Stimulated activated CD8-positive, alpha-beta memory T cell treated with anti-CD3 and anti-CD28 coated beads, Interleukin-12 subunit alpha, Interleukin-12 subunit beta, amount 100 ng/mL, for 1 hour (primary cell): ENCODE measurements around the gene DLG1.
"Not testable (repeated sequence)": the region's sequence is repeated elsewhere in the genome, so short reads cannot be mapped to it uniquely, and the experiment has no call there.

Source experiments
- DNase-seq: peaks from one replicate; pipeline ENCODE4 v3.0.0-alpha.2; 2020; ENCODE audit warnings: low read depth

The DLG1 gene

GRCh38 chr3:197088370-197088769 is 210.0 kb downstream of the DLG1 start:
- DNase-seq, result no peak

- no peak for DNase-seq
Measured at GRCh38 chr3:197085137-197085536, 213.3 kb downstream of the DLG1 start.

GRCh38 chr3:197083486-197083885 is 214.9 kb downstream of the DLG1 start:
- DNase-seq, result no peak

GRCh38 chr3:197082871-197083270 is 215.5 kb downstream of the DLG1 start:
- DNase-seq, result no peak

DNA sequence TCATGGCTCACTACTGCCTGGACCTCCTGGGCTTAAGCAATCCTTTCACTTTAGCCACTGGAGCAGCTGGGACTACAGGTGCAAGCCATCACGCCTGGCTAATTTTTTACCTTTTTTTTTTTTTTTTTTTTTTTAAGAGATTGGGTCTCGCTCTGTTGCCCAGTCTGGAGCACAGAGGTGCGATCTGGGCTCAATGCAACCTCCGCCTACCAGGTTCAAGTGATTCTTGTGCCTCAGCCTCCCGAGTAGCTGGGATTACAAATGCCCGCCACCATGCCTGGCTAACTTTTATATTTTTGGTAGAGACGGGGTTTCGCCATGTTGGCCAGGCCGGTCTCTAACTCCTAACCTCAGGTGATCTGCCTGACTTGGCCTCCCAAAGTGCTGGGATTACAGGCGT is 218.1 kb downstream of the DLG1 start:
- DNase-seq, result no peak

DNA sequence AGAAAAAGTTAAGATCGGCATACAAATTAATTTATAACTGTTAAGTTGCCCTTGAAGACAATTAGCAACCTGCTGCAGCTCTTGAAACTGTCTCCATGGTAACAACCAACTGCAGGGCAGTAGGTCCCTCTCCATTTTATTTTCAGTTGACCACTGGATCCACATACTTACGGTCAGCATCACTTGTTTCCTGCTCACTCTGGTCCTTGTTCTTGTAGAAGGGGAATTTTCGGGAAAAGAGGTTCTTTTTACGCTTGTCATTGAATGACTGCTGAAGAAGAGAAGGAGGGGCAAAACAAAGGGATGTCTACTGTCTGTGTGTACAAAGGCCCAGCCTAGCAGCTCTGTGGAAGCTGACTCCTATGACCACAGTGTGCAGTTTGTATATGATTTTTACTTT is 222.0 kb downstream of the DLG1 start:
- DNase-seq, result no peak

GRCh38 chr3:197068077-197068476 is 230.3 kb downstream of the DLG1 start:
- DNase-seq, result no peak

DNA sequence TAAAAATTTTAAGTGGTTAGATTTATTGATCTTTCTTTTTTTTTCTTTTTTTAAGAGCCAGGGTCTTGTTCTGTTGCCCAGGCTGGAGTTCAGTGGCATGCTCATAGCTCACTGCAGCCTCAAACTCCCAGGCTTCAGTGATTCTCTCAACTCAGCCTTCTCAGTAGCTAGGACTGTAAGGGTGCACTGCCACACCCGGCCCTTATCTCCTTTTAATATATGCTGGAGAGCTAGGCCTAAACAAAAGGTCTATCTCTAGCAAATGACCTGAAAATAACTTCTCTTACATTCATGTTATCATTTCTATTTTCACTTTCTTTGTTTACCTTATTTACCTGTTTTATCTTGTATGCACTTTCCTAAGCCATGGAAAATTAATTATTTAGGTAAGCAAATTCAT is 233.6 kb downstream of the DLG1 start:
- DNase-seq, result no peak

DNA sequence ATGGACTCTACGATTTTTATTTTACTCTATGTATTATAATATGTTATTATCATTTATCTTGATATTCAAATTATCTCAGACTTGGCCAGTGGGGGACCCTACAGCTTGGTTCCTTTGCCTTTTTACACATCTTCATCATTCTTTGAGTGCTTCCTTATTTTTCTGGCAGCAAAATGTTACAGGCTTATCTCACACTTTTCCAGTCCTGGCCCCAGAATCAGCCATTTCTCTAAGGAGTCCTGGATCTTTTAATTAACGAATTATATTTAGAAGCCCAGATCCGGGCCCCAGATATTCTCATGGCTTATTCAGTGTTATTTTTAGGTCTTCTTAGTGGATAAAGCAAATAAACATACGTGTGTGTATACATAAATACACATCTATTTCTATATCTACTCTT is 236.0 kb downstream of the DLG1 start:
- no peak for DNase-seq

DNA sequence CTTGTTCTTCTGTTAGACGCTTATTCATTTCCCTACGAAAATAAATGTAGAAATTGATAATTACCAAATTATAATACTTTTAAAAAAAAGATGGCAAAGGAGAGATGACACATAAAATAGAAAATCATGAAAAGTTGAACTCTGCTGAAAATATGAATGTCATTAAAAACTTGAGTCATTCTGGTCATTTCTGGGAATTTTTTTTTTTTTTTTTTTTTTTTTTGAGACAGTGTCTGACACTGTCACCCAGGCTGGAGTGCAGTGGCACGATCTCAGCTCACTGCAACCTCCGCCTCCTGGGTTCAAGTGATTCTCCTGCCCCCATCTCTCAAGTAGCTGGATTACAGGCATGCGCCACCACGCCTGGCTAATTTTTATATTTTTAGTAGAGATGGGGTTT is 246.8 kb downstream of the DLG1 start:
- not testable (repeated sequence) for DNase-seq

DNA sequence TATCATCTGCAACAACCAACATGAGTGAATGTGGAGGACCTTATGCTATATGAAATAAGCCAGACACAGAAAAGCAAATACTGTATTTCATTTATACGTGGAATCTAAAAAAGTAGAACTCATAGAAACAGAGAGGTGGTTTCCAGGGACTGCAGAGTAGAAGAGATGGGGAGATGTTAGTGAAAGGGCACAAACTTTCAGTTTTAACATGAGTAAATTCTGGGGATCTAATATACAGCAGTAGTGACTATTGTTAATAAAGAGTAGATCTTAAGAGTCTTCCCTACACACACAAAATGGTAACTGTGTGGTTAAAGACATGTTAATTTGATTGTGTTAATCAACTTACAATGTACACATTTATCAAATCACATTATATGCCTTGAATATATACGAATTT is 247.9 kb downstream of the DLG1 start:
- DNase-seq, result no peak

- no peak for DNase-seq
Measured at GRCh38 chr3:197042539-197042938, 255.9 kb downstream of the DLG1 start.

- no peak for DNase-seq
Measured at GRCh38 chr3:197041875-197042488, 256.4 kb downstream of the DLG1 start.

DNA sequence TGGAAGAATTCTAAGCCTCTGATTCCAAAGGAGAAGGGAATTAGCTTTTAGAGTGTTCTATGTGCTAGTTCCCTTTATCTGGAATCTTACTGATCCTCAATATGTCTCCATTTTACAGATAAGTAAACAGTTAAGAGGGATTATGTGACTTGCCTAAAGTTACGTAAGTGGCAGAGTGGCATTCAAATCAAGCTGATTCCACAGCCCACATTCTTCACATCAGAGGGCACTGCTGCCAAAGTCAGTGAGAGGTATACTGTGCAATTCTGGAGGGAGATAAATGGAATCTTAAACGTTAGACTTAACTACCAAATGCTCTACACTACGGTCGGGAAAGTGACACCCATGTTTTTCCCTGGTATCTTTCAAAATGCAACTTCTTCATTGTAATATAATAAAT is 257.8 kb downstream of the DLG1 start:
- DNase-seq, result no peak

- DNase-seq, result no peak
Measured at GRCh38 chr3:197038679-197039462, 259.5 kb downstream of the DLG1 start.

DNA sequence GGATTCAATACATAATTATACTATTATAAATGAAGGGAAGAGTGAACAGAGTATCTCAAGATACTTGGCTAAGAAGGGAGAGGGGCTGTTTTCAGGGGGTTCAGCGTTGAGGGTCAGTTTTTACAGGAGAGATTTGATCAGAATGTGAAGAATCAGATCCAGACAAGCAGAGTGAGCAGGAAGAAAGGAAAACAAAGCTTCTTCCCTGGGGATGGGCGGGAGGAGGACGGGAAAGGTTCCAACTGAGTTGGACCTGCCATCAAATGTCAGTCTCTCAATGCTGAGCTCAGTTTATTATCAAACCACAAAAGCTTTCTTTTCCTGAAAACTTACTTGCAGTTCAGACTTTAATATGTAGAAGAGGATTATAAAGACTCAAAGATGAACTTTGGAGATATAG is 262.8 kb downstream of the DLG1 start:
- no peak for DNase-seq

DNA sequence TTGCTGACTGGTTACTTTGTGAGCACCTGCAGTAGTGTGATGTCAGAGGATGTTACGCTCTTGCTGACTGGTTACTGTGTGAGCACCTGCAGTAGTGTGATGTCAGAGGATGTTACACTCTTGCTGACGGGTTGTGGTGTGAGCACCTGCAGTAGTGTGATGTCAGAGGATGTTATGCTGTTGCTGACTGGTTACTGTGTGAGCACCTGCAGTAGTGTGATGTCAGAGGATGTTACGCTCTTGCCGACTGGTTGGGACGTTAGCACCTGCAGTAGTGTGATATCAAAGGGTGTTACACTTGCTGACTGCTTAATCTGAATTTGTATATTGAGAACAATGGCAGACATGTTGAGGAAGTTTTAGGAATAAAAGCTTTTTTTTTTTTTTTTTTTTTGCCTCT is 263.6 kb downstream of the DLG1 start:
- not testable (repeated sequence) for DNase-seq

- not testable (repeated sequence) for DNase-seq
Measured at GRCh38 chr3:197033764-197034163, 264.6 kb downstream of the DLG1 start.

DNA sequence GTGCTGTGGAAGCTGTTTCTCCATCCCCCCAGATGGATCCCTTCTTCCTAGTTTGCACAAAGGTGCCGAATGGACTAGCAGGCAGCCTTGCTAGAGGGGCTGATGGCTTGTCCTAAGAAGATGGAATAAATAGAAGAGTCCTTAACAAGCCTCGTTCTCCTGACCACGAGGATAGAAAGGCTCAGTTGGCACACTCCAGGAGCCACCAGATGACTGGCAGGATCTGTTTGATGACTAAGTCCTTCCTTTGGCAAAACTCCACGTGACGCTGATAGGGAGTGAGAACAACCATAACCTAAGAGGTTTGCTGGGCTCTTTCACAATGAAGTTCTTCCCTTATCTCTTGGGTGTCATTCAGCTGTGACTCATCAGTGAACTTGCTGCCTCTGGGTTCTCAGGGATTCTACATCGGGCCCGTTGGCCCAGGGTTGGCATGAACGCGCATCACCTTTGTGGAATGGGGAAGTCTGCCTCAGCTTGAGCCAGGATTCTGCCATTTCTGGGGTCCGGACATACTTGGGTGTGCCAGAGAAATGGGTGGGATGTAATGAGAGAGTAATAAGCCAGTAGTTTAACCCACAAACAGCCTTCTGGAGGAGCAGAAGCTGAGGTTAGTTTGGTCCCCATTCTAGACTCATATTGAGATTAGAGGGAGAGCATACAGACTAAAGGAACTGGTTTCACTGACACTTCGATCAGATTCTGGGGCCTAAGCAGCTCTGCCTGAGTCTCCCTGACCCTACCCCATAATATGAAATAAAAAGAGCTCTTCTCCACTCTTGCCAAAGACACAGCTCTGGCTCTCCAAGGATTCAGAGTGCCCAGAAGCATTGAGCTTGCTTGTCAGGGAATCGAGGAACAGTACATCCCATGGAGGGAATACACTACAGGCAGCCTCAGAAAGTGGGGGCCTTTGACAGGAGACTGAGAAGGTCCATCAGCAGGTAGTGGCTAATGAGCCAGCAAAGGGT is 266.8 kb downstream of the DLG1 start:
- no peak for DNase-seq

DNA sequence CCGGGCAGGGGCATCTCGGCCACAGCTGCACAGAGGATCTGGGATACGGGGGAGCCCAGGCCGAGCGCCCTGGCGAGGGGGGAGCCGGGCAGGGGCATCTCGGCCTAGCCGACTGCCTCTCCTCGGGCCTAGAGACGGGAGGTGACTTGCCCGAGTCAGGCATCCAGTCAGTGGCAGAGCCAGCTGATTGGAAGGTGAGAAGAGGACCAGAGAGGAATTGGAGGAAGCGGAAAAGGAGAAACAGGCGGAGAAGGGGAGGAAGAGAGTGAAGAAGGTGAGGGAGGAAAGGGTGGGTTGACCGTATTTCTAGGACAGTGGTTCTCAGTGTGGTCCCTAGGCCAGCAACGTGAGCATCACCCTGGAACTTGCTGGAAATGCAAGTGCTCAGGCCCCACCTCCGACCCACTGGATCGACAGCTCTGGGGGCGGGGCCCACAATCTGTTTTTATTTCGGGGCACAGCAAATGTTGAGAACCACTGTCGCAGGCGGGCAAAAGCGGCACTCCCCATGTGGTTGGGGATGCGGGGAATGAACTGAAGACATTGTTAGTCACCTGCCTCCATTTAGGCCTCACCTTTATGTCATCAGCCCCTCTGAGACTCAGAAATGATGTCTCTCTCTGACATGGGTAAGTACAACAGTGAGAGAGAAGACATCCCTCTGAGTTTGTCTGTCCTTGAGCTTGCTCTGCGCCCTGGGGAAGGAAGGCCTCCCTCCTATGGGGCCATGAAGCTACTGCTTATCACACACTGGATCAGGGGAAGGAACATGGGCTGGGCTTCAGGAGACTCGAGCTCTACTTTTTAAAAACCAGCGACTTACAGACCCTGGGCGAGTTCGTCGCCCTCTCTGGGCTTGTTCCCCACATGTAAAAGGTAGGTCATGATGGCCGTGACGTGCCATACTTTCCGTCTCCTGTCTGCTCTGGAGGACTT is 267.8 kb downstream of the DLG1 start:
- no peak for DNase-seq

DNA sequence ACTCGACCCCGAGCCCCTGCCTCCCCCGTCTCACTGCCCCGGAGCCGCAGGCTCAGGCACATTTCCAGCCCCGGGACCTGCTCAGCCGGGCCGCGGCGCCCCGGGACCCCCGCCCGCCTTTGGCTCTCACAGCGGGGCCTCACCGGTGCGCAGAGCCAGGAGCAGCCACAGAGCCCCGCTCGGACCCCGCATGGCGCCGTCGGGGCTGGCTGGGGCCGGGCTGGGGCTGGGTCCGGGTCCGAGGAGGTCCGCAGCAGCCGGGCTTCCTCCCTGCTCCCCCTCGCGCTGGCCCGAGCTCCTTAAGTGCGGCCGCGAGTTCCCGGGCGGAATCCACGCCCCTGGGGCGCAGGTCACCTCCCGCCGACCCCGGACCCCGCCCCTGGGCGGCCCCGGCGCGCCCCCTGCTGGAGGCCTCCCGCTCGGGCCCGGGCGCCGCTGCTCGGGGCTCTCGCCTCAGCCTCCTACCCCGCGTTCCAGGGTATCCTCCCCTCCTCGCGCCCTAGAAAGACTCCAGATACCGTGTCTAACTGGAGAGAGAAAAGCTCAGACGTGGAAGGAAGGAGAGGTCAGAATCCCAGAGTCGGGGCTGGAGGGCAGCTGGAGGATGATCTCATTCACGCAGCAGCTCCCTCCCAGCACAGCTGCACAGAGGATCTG is 268.8 kb downstream of the DLG1 start, which contains the start of gene MELTF:
TSS of gene MELTF (minus strand) at position 307 of the 657 bp plus-strand sequence. CDS start at position 192, 115 bp downstream.
- DNase-seq, result peak; percentile 42
